Measurements from ENCODE around the gene PI4KA. TPM values are rescaled to one million over a fixed set of nuclear protein-coding genes. Genes with fewer than 3 reads are reported as not detected.

PI4KA gene
- total and polyA plus RNA-seq, 2 experiments from 2014 or later: 17.1 to 38.1 TPM

DNA sequence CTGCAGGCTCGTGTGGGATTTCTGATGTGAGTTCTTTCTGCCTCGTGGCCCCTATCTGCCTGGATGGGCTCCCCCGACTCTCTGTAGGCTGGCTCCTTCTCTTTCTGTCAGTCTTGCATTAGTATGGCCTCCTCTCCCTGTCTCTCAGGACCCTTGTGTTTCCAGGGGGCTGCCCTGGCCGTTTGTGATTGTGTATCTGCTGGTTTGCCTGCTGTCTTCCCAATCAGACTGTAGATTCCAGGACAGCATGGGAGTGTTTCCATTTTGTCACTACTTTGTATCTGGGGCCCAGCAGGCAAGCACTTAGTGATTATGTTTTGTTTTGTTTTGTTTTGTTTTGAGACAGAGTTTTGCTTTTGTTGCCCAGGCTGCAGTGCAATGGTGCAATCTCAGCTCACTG, 25.8 kb upstream of the PI4KA start (continued):
- TF ChIP-seq EZH2 (IDR thresholded peaks at IDR 0.05; ENCODE audit: low read depth, unreplicated experiment) (no peak), NANOG (IDR thresholded peaks at IDR 0.05; ENCODE audit: borderline replicate concordance) (no peak), STAT1 (IDR thresholded peaks at IDR 0.05; ENCODE audit: unreplicated experiment) (no peak), ZNF114 (CRISPR knock-in tag; IDR thresholded peaks at IDR 0.05) (no peak), ZNF331 (CRISPR knock-in tag; IDR thresholded peaks at IDR 0.05; ENCODE audit: low read depth) (no peak)
- TF ChIP-seq, protein P1, sequence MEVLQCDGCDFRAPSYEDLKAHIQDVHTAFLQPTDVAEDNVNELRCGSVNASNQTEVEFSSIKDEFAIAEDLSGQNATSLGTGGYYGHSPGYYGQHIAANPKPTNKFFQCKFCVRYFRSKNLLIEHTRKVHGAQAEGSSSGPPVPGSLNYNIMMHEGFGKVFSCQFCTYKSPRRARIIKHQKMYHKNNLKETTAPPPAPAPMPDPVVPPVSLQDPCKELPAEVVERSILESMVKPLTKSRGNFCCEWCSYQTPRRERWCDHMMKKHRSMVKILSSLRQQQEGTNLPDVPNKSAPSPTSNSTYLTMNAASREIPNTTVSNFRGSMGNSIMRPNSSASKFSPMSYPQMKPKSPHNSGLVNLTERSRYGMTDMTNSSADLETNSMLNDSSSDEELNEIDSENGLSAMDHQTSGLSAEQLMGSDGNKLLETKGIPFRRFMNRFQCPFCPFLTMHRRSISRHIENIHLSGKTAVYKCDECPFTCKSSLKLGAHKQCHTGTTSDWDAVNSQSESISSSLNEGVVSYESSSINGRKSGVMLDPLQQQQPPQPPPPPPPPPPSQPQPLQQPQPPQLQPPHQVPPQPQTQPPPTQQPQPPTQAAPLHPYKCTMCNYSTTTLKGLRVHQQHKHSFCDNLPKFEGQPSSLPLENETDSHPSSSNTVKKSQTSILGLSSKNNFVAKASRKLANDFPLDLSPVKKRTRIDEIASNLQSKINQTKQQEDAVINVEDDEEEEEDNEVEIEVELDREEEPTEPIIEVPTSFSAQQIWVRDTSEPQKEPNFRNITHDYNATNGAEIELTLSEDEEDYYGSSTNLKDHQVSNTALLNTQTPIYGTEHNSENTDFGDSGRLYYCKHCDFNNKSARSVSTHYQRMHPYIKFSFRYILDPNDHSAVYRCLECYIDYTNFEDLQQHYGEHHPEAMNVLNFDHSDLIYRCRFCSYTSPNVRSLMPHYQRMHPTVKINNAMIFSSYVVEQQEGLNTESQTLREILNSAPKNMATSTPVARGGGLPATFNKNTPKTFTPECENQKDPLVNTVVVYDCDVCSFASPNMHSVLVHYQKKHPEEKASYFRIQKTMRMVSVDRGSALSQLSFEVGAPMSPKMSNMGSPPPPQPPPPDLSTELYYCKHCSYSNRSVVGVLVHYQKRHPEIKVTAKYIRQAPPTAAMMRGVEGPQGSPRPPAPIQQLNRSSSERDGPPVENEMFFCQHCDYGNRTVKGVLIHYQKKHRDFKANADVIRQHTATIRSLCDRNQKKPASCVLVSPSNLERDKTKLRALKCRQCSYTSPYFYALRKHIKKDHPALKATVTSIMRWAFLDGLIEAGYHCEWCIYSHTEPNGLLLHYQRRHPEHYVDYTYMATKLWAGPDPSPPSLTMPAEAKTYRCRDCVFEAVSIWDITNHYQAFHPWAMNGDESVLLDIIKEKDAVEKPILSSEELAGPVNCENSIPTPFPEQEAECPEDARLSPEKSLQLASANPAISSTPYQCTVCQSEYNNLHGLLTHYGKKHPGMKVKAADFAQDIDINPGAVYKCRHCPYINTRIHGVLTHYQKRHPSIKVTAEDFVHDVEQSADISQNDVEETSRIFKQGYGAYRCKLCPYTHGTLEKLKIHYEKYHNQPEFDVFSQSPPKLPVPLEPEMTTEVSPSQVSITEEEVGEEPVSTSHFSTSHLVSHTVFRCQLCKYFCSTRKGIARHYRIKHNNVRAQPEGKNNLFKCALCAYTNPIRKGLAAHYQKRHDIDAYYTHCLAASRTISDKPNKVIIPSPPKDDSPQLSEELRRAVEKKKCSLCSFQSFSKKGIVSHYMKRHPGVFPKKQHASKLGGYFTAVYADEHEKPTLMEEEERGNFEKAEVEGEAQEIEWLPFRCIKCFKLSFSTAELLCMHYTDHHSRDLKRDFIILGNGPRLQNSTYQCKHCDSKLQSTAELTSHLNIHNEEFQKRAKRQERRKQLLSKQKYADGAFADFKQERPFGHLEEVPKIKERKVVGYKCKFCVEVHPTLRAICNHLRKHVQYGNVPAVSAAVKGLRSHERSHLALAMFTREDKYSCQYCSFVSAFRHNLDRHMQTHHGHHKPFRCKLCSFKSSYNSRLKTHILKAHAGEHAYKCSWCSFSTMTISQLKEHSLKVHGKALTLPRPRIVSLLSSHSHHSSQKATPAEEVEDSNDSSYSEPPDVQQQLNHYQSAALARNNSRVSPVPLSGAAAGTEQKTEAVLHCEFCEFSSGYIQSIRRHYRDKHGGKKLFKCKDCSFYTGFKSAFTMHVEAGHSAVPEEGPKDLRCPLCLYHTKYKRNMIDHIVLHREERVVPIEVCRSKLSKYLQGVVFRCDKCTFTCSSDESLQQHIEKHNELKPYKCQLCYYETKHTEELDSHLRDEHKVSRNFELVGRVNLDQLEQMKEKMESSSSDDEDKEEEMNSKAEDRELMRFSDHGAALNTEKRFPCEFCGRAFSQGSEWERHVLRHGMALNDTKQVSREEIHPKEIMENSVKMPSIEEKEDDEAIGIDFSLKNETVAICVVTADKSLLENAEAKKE (CRISPR knock-in tag; IDR thresholded peaks at IDR 0.05): no peak

DNA sequence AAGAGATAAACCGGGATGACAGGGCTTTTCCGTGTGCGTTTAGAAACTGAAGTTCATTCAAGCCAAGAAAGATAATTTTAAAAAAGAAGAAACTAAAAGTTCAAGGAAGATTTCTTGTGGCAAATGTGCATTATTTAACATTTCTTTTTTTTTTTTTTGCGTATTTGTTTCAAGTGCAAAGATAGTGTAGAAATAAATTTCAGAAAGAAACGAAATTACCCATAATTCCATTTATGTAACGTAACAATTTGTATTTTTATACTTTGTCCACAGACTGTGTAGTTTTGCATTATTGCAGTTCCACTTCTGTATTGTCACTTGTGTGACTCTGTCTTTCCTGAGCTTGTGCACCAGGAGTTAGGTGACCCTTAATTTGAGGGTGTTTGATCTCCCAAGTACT, 24.2 kb upstream of the PI4KA start:
- no peaks in the 10 kb centered on the region for H4K20me1 ChIP-seq (replicated peaks; ENCODE audit: insufficient read depth)
- H3K4me1 ChIP-seq (ENCODE audit: insufficient read depth): no peaks in the 10 kb centered on the region
- Mint-ChIP-seq H3K27me3 (ENCODE audit: insufficient read depth, low read depth, poor library complexity) (peaks cover 9% of the 10 kb centered on the region), H3K27ac (no peak overlapping the region), H3K9me3 (no peaks in the 10 kb centered on the region), H3K4me1 (no peaks in the 10 kb centered on the region), H3K4me3 (no peak overlapping the region), H3K36me3 (ENCODE audit: low read depth) (peaks cover 11% of the 10 kb centered on the region)
- no peak overlapping the region for H3K4me2 ChIP-seq
- no peak for DNase-seq (ENCODE audit: low spot score)
- H3K4me3 ChIP-seq: no peak overlapping the region
- TF ChIP-seq JUNB (IDR thresholded peaks at IDR 0.05; ENCODE audit: unreplicated experiment) (no peak), CREB1 (CRISPR knock-in tag; IDR thresholded peaks at IDR 0.05; ENCODE audit: low read depth) (no peak), EZH2 (IDR thresholded peaks at IDR 0.05; ENCODE audit: low read depth, unreplicated experiment) (no peak)
- TF ChIP-seq, protein P2, sequence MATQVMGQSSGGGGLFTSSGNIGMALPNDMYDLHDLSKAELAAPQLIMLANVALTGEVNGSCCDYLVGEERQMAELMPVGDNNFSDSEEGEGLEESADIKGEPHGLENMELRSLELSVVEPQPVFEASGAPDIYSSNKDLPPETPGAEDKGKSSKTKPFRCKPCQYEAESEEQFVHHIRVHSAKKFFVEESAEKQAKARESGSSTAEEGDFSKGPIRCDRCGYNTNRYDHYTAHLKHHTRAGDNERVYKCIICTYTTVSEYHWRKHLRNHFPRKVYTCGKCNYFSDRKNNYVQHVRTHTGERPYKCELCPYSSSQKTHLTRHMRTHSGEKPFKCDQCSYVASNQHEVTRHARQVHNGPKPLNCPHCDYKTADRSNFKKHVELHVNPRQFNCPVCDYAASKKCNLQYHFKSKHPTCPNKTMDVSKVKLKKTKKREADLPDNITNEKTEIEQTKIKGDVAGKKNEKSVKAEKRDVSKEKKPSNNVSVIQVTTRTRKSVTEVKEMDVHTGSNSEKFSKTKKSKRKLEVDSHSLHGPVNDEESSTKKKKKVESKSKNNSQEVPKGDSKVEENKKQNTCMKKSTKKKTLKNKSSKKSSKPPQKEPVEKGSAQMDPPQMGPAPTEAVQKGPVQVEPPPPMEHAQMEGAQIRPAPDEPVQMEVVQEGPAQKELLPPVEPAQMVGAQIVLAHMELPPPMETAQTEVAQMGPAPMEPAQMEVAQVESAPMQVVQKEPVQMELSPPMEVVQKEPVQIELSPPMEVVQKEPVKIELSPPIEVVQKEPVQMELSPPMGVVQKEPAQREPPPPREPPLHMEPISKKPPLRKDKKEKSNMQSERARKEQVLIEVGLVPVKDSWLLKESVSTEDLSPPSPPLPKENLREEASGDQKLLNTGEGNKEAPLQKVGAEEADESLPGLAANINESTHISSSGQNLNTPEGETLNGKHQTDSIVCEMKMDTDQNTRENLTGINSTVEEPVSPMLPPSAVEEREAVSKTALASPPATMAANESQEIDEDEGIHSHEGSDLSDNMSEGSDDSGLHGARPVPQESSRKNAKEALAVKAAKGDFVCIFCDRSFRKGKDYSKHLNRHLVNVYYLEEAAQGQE (IDR thresholded peaks at IDR 0.05; ENCODE audit: unreplicated experiment): no peak
- H3K36me3 ChIP-seq (ENCODE audit: insufficient read depth): no peaks in the 10 kb centered on the region; the same call in 1 of the 2 replicates
- no peaks in the 10 kb centered on the region for H3F3A ChIP-seq (replicated peaks; ENCODE audit: low read depth)
- no peak overlapping the region for H3K27ac ChIP-seq (ENCODE audit: low read depth)
- no peaks in the 10 kb centered on the region for H3K9me2 ChIP-seq (ENCODE audit: insufficient read depth)
- H2AFZ ChIP-seq: no peak overlapping the region
- ATAC-seq: no peak
- H3K27me3 ChIP-seq (ENCODE audit: insufficient read depth): no peaks in the 10 kb centered on the region
- H3K79me2 ChIP-seq (replicated peaks; ENCODE audit: insufficient read depth): no peaks in the 10 kb centered on the region
